Loucy (cell line): ENCODE measurements around the gene RBM14.
"Not testable (repeated sequence)": the region's sequence is repeated elsewhere in the genome, so short reads cannot be mapped to it uniquely, and the experiment has no call there.

ENCODE experiments used
- H2AFZ ChIP-seq: fragments of 200-600 bp; sonication (generic); 2 replicates; pipeline ENCODE4 v1.6.0; 2016; ENCODE audit warnings: antibody characterized with exemption, mild to moderate bottlenecking, low read length, moderate library complexity
- H3F3A ChIP-seq: fragments of 200-600 bp; 2 replicates; pipeline ENCODE4 v1.6.0; 2016; ENCODE audit warnings: antibody characterized with exemption, low read depth, mild to moderate bottlenecking
- H3K27me3 ChIP-seq: fragments of 200-600 bp; sonication (generic); 2 replicates; pipeline ENCODE4 v1.6.1; 2014; ENCODE audit warnings: low read length, mild to moderate bottlenecking; ENCODE audit not compliant: insufficient read depth, poor library complexity, severe bottlenecking
- H3K36me3 ChIP-seq: fragments of 200-600 bp; sonication (generic); 2 replicates; pipeline ENCODE4 v1.6.1; 2016; ENCODE audit warnings: low read length; ENCODE audit not compliant: insufficient read depth
- H3K4me1 ChIP-seq: fragments of 200-600 bp; sonication (generic); 2 replicates; pipeline ENCODE4 v1.5.1; 2014; ENCODE audit warnings: low read length, mild to moderate bottlenecking; ENCODE audit not compliant: insufficient read depth, poor library complexity, severe bottlenecking
- H3K4me2 ChIP-seq: fragments of 200-600 bp; sonication (generic); 2 replicates; pipeline ENCODE4 v1.6.0; 2014; ENCODE audit warnings: antibody characterized with exemption, low read length, low read depth, mild to moderate bottlenecking; ENCODE audit not compliant: poor library complexity, severe bottlenecking
- H3K4me3 ChIP-seq: fragments of 200-600 bp; sonication (generic); 2 replicates; pipeline ENCODE4 v1.5.1; 2014; ENCODE audit warnings: low read length, mild to moderate bottlenecking, mixed read lengths; ENCODE audit not compliant: poor library complexity, severe bottlenecking
- H3K79me2 ChIP-seq: fragments of 200-600 bp; sonication (generic); 2 replicates; pipeline ENCODE4 v1.6.1; 2014; ENCODE audit warnings: low read length; ENCODE audit not compliant: insufficient read depth
- H3K9ac ChIP-seq: fragments of 200-600 bp; sonication (generic); 2 replicates; pipeline ENCODE4 v1.6.0; 2014; ENCODE audit warnings: mild to moderate bottlenecking, low read depth, low read length, moderate library complexity; ENCODE audit not compliant: poor library complexity, severe bottlenecking
- H3K9me2 ChIP-seq: fragments of 200-600 bp; sonication (generic); replicated peaks from 2 replicates; pipeline ENCODE4 v1.6.1; 2016; ENCODE audit warnings: low read depth, low read length, mixed read lengths
- H3K9me3 ChIP-seq: fragments of 200-600 bp; sonication (generic); 2 replicates; pipeline ENCODE4 v1.6.1; 2014; ENCODE audit warnings: mild to moderate bottlenecking, antibody characterized with exemption, low read length, low read depth; ENCODE audit not compliant: insufficient read depth
- H4K20me1 ChIP-seq: fragments of 200-600 bp; sonication (generic); 2 replicates; pipeline ENCODE4 v1.6.0; 2014; ENCODE audit warnings: antibody characterized with exemption, low read length, mild to moderate bottlenecking; ENCODE audit not compliant: insufficient read depth, poor library complexity, severe bottlenecking
- EZH2phosphoT487 ChIP-seq: fragments of 200-600 bp; IDR thresholded peaks from 2 replicates; pipeline ENCODE4 v1.6.1; 2018; ENCODE audit warnings: antibody characterized with exemption, mild to moderate bottlenecking, moderate library complexity, borderline replicate concordance
- TF ChIP-seq, protein P1 (sequence below): fragments of 200-600 bp; sonication (generic); conservative IDR thresholded peaks from 2 replicates; pipeline ENCODE4 v1.5.1; 2014; ENCODE audit warnings: mild to moderate bottlenecking, antibody characterized with exemption, low read length

The RBM14 gene

DNA sequence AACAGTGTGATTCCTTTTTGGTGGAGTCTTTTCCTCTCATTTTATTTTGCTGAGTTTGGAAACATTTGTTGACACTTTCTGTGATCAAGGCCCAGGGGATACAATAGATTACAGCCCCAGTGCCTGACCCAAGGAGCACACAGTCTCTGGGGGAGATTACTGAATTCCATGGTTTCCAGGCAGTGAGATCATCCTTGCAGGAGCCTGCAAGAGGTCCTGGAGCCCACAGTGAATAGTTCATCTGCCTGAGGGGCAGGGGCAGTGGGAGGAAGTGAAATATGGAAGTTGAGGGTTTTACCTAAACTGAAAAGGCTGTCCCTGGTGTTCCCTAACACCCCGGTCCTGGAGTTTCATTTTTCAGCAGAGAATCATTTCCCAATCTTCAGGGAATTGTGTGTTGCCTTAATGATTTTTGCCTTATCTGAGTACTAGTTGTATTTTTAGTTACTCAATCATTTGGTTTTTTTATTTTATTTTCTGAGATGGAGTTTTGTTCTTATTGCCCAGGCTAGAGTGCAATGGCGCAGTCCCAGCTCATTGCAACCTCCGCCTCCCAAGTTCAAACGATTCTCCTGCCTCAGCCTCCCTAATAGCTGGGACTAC lies 15.7 kb upstream of the RBM14 start:
- H4K20me1 ChIP-seq = no peaks in the 10 kb centered on the region
- no peaks in the 10 kb centered on the region for H3K27me3 ChIP-seq
- no peaks in the 10 kb centered on the region for H3K36me3 ChIP-seq
- H3K4me1 ChIP-seq = no peaks in the 10 kb centered on the region
- no peak overlapping the region for H3K4me3 ChIP-seq
- H3K79me2 ChIP-seq = no peaks in the 10 kb centered on the region
- H2AFZ ChIP-seq = no peak overlapping the region
- H3F3A ChIP-seq = no peaks in the 10 kb centered on the region
- no peaks in the 10 kb centered on the region for H3K9me3 ChIP-seq
- no peaks in the 10 kb centered on the region for H3K9me2 ChIP-seq
- TF ChIP-seq, protein P1, sequence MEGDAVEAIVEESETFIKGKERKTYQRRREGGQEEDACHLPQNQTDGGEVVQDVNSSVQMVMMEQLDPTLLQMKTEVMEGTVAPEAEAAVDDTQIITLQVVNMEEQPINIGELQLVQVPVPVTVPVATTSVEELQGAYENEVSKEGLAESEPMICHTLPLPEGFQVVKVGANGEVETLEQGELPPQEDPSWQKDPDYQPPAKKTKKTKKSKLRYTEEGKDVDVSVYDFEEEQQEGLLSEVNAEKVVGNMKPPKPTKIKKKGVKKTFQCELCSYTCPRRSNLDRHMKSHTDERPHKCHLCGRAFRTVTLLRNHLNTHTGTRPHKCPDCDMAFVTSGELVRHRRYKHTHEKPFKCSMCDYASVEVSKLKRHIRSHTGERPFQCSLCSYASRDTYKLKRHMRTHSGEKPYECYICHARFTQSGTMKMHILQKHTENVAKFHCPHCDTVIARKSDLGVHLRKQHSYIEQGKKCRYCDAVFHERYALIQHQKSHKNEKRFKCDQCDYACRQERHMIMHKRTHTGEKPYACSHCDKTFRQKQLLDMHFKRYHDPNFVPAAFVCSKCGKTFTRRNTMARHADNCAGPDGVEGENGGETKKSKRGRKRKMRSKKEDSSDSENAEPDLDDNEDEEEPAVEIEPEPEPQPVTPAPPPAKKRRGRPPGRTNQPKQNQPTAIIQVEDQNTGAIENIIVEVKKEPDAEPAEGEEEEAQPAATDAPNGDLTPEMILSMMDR = no peak
- no peak for TF ChIP-seq EZH2phosphoT487
- no peak overlapping the region for H3K4me2 ChIP-seq
- H3K9ac ChIP-seq = no peak overlapping the region

DNA sequence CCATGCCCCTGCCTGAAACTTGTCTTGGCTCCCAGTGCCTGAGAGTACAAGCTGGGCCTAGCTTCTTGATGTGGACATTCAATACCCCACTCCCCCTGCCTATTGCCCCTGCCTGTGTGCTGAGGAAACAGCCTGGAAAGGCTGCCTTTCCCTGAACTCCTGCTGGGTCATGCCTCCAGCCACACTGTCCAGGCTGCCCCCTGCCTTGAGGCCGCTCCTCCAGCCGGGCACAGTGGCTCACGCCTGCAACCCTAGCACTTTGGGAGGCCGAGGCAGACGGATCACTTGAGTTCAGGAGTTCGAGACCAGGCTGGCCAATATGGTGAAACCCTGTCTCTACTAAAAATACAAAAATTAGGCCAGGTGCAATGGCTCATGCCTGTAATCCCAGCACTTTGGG lies 13.4 kb upstream of the RBM14 start:
- H2AFZ ChIP-seq = no peak overlapping the region
- no peaks in the 10 kb centered on the region for H3K79me2 ChIP-seq
- no peaks in the 10 kb centered on the region for H3K9me3 ChIP-seq
- no peaks in the 10 kb centered on the region for H3K27me3 ChIP-seq
- H3K4me3 ChIP-seq = no peak overlapping the region
- no peak overlapping the region for H3K4me2 ChIP-seq
- no peaks in the 10 kb centered on the region for H3K36me3 ChIP-seq
- no peaks in the 10 kb centered on the region for H3F3A ChIP-seq
- no peaks in the 10 kb centered on the region for H3K9me2 ChIP-seq
- no peak overlapping the region for H3K9ac ChIP-seq
- H3K4me1 ChIP-seq = no peaks in the 10 kb centered on the region
- no peaks in the 10 kb centered on the region for H4K20me1 ChIP-seq
- TF ChIP-seq, protein P1 = no peak
- no peak for TF ChIP-seq EZH2phosphoT487

DNA sequence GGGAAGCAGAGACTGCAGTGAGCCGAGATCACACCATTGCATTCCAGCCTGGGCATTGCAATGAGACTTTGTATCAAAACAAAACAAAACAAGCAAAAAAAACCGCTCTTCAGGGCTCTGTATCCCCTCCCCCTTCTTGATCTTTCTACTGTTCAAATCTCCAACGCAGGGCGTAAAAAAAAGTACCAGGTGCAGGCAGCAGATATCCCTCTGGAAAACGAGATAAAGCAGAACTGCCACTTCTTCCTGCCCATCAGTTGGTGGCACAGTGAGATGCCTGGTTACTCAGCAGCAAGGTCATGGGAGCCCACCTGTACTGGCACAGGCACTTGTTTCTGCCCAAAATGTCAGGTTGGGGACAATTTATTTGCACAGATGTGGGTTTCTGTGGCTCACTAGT lies 12.3 kb upstream of the RBM14 start:
- Histone ChIP-seq H3F3A (no peaks in the 10 kb centered on the region), H3K9me2 (no peaks in the 10 kb centered on the region), H2AFZ (no peak overlapping the region), H3K36me3 (no peaks in the 10 kb centered on the region), H3K4me2 (no peak overlapping the region), H4K20me1 (no peaks in the 10 kb centered on the region), H3K79me2 (no peaks in the 10 kb centered on the region), H3K4me3 (no peak overlapping the region), H3K27me3 (no peaks in the 10 kb centered on the region), H3K4me1 (no peaks in the 10 kb centered on the region), H3K9me3 (no peaks in the 10 kb centered on the region), H3K9ac (no peak overlapping the region)
- TF ChIP-seq EZH2phosphoT487 = no peak
- TF ChIP-seq, protein P1 = no peak

DNA sequence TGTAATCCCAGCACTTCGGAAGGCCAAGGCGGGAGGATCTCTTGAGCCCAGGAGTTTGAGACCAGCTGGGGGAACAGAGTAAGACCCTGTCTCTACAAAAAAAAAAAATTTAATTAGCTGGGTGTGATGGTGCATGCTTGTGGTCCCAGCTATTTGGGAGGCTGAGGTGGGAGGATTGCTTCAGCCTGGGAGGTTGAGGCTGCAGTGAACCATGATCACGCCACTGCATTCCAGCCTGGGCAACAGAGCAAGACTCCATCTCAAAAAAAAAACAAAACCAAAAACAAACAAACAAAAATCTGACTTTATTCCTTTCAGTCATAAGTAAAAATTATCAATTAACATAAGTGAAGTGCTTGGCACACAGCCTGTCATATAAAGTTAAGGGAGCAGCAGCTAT lies 9.8 kb upstream of the RBM14 start:
- H3K9me3 ChIP-seq, H3K79me2 ChIP-seq, H3K27me3 ChIP-seq, H3K9me2 ChIP-seq, H3K9ac ChIP-seq, H3F3A ChIP-seq, H4K20me1 ChIP-seq, H3K4me3 ChIP-seq, H2AFZ ChIP-seq, H3K4me2 ChIP-seq, H3K36me3 ChIP-seq: not testable (repeated sequence)
- peaks cover 12% of the 10 kb centered on the region for H3K4me1 ChIP-seq
